Stimulated activated CD4-positive, alpha-beta T cell treated with anti-CD3 and anti-CD28 coated beads, Interleukin-1b, Interleukin-23, amount 100 ng/mL, for 48 hours (primary cell): ENCODE data around the gene ANKRD29.

Source experiments
- DNase-seq: peaks from one replicate; pipeline ENCODE4 v3.0.0-alpha.2; 2020

Gene ANKRD29, protein sequence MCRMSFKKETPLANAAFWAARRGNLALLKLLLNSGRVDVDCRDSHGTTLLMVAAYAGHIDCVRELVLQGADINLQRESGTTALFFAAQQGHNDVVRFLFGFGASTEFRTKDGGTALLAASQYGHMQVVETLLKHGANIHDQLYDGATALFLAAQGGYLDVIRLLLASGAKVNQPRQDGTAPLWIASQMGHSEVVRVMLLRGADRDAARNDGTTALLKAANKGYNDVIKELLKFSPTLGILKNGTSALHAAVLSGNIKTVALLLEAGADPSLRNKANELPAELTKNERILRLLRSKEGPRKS

DNA sequence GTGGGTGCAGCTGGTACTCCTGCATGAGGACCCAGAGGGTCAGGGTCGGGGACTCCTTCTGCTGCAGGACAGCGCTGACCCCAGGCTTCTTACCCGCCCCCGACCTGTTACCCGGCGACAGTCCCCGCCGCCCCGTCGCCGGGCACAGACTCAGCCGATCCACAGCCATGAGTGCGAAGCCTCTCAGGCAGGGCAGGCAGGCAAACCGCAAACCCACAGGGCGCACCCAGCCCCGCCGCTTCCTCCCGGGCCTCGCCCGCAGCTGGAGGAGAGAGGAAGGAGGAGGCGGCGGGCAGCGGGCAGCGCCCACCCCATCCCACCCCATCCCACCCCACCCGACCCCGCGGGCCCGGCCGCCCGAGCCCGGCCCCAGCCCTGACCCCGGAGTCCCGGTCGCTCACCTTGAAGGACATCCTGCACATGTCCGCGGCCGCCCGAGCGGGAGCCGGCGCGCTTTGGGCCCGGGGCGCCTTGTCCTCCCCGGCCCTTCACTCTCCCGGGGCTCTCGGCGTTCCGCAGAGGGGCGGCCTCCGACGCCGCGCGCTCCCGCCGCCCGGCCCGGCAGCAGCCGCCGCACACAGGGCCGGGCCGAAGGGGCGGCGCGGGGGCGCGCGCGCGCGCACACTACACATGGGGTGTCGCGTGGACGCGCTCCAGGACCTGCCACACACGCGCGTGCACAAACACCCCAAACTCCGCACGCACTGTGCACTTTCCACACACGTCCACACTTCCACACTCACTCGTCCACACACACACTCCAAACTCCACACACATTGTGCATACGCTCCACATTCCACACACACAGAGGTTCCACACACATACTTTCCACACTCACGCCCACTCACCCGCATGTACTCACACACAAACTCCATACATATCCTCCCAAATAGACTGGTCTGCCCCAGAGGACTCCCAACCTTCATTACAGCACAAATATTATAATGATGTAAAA is at the start of gene ANKRD29:
TSS of gene ANKRD29 (minus strand) at position 603 of the 955 bp plus-strand sequence. CDS start at position 422, 181 bp downstream.
- DNase-seq: peak; percentile 45

DNA sequence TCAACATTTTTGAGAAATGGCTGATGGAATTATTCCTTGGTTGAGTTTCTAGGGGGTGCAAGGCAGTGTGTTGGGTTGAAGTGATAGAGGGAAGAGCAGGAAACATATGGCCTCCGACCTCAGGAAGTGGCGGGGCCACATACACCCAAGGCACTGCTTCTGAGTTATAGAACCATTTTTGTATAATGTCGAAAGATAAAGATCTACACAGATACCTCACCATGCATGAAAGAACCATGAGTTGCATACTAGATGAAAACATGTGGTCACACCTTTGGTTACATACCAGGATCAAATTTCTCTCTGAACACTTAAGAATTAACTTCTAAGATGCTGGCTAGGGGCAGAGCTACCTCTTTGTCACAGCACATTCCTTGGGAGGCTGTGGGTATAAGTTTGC is 49.7 kb upstream of the ANKRD29 start:
- DNase-seq: no peak

- DNase-seq: no peak
These were observed 48.7 kb upstream of the ANKRD29 start for GRCh38 chr18:23711426-23711825.

GRCh38 chr18:23710946-23711345 is 48.2 kb upstream of the ANKRD29 start:
- no peak for DNase-seq

DNA sequence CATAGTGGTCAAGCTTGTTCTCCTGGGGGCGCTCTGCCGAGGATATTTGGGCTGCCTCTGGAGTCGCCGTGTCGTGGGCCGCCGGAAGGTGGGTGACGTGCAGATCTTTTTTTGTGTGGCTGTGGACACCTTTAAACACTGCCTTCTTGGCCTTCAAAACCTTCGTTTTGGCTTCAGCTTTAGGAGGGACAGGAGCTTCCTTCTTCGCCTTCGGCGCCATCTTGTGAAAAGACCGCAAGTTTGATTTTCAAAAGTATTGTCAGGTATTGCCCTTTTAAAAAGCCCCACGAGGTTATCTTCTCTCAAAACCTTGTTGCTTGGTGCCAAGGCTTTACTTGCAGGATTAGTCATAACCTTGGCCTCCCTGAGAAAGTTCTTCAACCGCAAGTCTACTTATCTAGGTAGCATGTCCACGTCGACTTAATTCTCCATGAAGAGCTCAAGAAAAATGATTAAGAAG is 47.4 kb upstream of the ANKRD29 start:
- no peak for DNase-seq

DNA sequence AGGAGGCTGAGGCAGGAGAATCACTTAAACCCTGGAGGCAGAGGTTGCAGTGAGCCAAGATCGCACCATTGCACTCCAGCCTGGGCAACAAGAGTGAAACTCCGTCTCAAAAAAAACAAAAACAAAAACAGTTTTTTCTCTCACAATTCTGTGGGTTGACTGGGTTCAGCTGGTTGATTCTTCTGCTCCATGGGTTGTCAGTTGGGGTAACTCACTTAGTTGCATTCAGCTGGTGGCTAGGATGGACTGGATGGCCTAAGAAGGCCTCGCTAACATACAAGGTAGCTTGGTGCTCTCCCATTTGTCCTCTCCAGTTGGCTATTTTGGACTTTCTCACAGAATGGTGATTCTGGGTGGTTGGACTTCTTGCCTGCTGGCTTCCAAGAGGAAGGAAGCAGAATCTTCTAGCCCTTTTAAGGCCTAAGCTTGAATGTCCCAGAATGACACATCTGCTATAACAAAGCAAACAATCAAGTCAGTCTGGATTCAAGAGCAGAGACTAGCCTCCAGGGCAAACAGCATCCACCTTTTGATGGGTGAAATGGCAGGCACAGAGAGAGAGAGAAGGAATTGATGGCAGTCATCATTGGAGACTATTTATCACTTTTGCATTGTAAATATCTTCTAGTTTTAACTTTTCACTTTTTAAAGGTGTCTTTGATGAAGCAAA is 44.4 kb upstream of the ANKRD29 start:
- DNase-seq: no peak

- no peak for DNase-seq
These were observed 42.1 kb upstream of the ANKRD29 start for GRCh38 chr18:23704806-23705205.

GRCh38 chr18:23703987-23704384 is 41.3 kb upstream of the ANKRD29 start:
- DNase-seq: no peak

DNA sequence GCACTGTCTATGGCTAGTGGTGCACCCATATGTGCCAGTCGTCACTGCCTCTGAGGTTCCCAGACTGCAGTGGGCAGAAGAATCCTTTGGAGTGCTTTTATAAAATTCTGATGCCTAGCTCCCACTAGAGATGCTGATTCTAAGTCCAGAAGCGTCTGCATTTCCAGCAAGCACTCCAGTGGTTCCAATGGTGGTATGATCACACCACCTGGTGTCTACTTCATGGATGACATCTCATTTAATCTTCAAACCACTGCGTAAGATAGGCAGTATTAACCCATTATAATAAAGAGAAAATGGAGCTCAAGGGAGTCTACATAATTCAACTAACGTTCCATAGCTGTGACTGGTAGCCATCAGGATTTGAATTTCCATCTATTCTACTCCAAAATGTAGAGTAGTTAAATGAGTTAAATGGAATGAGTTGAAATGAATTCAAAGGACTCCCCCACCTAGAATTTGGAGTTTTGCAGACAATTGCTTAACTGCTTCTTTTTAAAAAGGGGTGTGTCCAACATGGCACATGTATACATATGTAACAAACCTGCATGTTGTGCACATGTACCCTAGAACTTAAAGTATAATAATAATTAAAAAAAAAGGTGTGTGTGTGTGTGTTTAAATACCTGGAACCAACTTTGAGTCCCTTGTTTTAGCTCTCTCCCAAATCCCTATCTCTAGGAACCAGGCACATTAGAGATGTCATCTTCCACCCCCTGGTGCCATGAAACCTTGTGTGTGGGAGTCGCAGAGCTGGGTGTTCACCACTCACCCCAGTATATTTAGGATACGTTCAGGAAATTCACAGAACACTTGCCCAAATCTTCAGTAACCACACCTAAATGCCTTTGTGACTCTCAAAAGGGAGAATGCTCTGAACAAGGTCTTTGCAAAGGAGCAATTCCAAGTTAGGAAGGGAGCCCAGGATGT is 40.6 kb upstream of the ANKRD29 start:
- DNase-seq: peak; percentile 14

- no peak for DNase-seq
These were observed 39.9 kb upstream of the ANKRD29 start for GRCh38 chr18:23702606-23703005.

GRCh38 chr18:23701544-23702064 is 38.9 kb upstream of the ANKRD29 start:
- no peak for DNase-seq

DNA sequence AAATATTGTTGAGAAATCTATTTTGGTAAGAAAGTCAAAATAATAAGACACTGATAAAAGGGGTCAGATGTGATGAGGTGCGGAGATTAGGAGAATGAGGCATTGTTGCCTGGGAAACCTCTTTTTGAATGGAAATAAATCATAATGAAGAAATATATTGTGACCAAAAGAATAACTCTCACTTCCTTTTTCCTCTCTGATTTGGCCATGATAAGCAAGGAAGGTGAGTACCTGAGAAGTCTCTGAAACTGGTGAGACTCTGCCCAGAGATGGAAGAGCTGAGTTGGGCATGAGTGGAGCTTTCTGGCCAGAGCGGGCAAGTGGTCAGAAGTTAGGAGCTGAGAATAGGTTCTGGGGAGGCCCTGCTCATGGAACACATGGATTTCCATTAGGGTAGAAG is 38.3 kb upstream of the ANKRD29 start:
- DNase-seq: no peak

- no peak for DNase-seq
These were observed 32.1 kb upstream of the ANKRD29 start for GRCh38 chr18:23694637-23695430.

DNA sequence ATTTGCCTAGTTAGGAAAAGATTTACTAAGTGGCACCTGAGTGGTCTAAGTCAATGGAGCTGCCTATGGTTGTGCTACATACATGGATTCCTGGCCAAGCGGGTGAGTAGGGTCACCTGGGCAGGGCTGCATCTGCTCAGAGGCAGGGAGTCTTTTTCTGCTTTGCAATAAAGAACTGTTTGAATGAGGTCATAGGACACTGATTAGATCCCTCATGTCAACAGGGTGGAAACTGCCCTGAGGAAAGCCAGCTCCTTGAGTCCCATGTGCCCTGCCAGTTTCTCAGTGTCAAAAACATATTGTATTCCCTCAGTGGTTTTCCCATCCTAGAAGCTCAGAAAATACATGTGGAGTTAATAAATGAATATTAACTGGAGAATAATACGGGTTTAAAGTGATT is 31.1 kb upstream of the ANKRD29 start:
- DNase-seq: no peak

DNA sequence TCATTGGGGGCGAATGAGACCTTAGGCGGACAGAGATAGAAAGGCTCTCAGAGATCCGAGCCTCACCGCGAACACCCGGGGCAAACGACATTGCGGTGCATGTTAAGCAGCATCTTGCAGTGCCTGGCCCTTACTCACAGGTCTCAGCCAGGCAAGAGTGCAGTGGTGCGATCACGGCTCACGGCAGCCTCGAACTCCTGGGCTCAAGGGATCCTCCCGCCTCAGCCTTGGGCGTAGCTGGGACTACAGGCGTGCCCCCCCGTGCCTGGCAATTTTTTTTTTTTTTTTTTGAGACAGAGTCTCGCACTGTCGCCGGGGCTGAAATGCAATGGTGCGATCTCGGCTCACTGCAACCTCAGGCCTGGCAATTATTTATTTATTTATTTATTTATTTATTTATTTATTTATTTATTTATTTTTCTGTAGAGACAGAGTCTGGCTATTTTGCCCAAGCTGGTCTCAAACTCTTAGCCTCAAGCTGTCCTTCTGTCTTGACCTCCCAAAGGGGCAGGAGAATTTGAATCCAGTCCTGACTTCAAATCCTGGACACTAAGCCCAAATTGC is 27.9 kb upstream of the ANKRD29 start:
- no peak for DNase-seq

GRCh38 chr18:23689616-23690504 is 27.1 kb upstream of the ANKRD29 start:
- DNase-seq: no peak

DNA sequence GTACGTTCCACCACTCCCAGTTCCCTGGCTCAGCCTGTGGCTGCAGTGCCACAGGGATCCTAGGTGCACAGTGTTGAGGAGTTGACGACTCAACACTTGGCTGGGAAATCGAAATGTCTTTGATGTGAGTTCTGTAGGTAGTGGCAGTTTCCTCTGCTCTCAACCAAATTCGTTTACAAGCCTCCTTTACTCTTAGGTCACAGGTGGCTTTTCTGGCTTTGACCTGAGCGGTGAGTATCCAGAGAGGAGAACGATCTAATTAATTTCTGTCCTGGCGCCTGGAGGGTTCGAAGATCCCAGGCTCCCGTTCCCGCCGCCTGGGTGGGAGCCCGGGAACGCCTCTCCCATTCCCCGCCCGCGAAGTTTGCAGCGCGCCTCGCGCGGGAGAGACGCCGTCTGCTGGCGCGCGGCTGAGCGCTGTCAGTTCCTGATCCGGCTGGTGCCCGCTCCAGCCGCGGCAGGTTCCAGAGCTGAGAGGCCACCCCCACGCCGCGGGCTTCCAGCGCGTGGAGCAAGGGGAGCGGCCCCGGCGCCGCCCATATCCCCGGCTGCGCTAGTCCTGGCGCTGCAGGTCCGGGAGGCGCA is 26.4 kb upstream of the ANKRD29 start, which contains the start of gene LAMA3:
TSS of gene LAMA3 (plus strand) at position 423 of the 585 bp plus-strand sequence. CDS start 231 bp downstream, outside the sequence.
- peak; percentile 11 for DNase-seq

DNA sequence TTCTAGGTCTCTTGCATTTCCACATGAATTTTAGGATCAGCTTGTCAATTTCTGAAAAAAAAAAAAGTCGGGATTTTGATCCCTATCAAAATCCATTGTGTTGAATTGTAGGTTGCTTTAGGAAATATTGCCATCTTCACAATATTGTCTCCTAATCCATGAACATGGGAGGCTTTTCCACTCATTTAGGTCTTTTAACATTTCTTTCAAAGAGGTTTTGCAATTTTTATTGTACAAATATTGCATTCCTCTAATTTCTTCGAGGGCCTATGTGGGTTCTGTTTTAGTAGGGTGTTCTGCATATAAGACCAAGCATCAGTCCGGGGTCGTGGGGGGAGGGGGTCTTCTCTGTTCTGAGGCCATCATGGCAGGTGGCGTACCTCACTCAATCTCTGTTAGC is 25.8 kb upstream of the ANKRD29 start:
- no peak for DNase-seq
